ENCODE data around the gene LGI1.

LGI1 gene

DNA sequence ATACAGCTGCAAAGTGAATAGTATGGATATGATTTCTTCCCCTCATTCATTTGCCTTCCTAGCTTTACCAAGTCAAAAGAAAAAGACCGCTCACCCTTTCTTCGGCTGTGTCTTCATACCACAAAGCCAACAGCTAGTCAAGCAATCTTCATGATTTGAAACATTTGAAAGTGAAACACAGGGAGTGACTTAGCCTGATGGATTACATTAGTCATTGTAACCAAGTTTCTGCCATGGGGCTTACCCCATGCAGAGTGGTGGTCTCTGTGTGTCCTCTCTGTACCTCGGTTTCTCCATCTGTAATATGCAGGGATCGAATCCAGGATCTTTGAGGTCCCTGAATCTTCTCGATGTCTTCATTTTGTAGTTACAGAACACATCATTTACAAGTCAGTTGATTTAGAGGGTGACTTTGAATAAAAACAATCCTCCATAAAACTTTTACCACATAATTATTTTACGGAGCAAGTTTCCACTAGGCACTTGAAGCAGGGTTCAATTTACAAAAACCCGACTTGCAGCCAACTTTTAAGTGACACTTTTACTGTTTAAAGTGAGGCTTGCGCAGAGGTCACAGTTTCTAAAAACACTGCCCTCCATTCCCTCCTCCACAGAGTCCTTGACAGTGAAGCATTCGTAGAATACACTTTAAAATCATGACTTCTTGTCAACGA, 2.2 kb upstream of the LGI1 start:
- DNase-seq (ENCODE audit: low read depth): no peak

- no peak for DNase-seq (ENCODE audit: low read depth)
These were observed 1.6 kb upstream of the LGI1 start for GRCh38 chr10:93756118-93756517.

DNA sequence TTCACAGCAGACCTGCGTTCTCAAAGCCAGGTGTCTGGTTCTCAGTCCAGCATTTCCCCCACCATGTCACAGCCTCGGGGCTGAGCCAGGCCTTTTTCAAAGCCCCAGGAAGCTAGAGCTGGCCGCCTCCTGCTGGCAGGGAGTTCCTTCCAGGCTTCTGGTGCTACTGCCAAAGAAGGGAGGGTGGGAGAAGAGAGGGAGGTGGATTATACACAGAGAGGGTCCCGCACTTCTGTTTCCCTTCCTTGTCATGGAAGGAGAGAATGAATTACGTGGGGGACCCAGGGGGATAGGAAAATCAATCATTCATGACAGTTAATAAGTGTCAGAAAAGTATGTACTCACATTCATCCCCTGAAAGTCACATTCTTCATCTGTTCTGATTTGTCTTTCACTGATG, 600 bp upstream of the LGI1 start:
- no peak for DNase-seq (ENCODE audit: low read depth)

DNA sequence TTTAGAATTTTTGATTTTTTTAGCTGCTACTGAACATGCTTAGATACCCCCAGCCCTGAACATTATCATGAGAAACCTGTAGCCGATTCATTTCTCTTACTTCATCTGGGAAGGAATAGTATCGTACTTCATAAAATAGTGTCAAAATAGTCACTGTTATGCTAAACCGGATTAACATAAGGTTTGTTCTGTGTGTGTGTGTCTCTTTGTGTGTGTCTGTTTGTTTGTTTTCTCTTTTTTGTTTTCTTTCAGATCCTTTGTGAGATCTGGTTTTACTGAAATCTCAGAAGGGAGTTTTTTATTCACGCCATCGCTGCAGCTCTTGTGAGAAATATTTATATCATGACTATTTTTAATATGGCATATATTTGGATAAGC, 761 bp downstream of the LGI1 start:
- DNase-seq (ENCODE audit: low read depth): no peak

DNA sequence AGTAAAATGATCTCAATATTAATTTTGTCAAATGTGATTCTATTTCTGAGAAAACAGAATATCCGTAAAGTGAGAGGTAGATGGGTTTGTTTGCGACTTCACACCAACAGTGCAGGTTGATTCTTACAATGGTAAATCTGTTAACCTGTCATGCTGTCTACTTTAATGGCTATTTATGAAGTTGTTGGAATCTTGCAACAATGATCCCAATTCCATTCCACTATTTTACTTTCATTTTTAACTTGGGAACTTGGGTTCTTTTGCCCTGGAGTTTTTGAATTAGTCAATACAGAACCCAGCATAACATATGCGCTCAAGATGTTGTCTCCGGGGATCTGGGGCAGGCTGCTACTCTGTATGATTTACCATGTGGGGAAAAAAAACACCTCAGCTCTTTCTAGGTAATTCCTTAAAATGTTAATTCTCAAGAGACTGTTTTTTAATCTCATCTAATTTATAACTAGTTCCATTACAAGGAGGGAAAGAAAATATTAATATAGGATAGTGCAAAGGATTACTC, 1.2 kb downstream of the LGI1 start:
- DNase-seq (ENCODE audit: low read depth): no peak

DNA sequence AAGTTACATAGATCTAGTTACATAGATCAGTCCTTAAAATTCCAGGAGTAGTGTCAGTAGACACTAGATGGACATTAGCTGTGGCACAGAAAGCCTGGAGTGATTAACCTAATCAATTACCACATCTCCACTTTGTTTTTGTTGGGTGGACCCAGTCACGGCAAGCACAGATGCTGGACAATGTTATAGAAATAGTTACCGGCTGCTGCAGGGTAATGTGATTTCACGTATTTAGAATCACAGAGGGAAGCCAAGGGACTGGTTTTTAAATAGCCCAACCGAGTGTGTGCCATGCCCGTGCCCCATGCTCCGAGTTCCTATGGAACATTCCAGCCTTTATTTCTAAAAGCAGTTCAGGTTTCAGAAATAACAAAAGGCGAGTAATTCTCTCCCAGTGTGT, 2.8 kb downstream of the LGI1 start:
- DNase-seq (ENCODE audit: low read depth): no peak

DNA sequence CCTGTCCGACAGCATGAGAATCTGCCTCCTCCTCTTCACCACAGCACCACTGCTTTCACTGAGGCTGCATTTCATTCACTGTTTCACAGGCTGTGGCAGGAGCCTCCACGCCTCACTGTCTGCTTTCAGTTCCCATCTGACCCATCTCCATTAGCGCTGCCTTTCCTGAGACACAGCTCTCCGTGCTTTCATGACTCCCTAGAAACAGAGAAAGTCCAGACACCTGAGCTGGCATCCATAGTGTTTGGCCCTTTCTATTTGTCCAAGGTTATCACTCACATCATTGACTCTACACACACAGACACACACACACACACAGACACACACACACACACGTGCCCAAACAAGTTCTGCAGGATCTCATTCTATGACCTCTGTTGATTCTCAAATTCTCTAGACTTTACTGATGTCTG, 5.2 kb downstream of the LGI1 start:
- no peak for DNase-seq (ENCODE audit: low read depth)

DNA sequence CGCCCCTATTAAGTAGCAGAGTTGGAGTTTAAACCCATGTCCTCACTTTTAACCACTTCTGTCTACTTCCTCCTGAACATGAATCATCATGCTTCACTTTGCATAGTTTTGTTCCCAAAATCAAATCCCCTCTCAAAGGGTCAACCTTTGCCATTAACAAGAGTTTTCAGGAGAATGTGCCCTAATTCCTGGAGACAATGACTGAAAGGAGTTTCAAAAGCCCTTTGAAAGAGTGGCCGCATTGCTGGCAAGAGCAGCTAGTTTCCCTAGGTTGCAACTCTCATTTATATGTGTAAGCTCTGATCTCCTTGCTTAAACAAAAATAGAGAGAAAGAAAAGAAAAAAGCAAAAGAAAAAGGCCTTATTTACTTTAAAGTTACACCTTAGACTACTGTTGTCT, 9.2 kb downstream of the LGI1 start:
- DNase-seq (ENCODE audit: low read depth): no peak

GRCh38 chr10:93767724-93768399, 10.1 kb downstream of the LGI1 start:
- no peak for DNase-seq (ENCODE audit: low read depth)

DNA sequence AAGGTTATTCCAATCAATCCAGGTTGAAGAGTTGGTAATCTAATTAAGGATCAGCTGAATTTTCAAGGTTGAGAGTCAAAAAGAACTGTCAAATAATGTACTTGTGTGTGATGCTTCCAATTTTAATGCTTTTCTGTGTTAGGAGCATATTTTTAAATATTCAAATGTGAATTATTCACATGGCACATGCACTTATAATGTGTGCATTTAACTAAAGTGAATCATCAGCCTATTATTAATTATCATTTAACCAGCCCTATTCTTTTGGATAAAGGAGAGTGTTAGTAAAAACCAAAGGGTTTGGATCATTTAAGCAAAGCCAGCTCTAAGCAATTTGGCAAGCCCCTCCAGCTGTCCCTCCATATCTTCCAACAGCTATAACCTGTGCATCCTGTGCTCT, 11.2 kb downstream of the LGI1 start:
- no peak for DNase-seq (ENCODE audit: low read depth)

- no peak for DNase-seq (ENCODE audit: low read depth)
These were observed 13.6 kb downstream of the LGI1 start for GRCh38 chr10:93771354-93771753.

DNA sequence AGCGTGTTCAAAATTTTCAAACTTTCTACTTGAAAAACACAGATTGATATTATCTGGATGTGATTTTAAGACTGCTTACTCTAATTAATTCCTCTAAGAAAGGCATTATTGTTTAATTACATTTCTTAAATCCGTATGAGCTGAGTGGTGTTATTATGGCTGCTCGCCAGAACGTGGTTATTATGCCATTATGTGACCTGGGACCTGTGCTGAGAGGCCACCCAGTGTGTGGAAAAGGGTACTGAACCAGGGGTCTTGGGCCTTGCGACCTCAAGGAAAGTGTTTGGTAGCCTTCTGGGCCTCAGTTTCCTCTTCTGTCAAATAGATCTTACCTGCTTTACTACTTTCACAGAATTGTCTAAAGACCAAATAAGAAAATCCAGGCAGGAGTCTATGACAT, 15.4 kb downstream of the LGI1 start:
- DNase-seq (ENCODE audit: low read depth): no peak

- DNase-seq (ENCODE audit: low read depth): no peak
These were observed 16.0 kb downstream of the LGI1 start for GRCh38 chr10:93773705-93774104.

- no peak for DNase-seq (ENCODE audit: low read depth)
These were observed 17.6 kb downstream of the LGI1 start for GRCh38 chr10:93775356-93775755.

DNA sequence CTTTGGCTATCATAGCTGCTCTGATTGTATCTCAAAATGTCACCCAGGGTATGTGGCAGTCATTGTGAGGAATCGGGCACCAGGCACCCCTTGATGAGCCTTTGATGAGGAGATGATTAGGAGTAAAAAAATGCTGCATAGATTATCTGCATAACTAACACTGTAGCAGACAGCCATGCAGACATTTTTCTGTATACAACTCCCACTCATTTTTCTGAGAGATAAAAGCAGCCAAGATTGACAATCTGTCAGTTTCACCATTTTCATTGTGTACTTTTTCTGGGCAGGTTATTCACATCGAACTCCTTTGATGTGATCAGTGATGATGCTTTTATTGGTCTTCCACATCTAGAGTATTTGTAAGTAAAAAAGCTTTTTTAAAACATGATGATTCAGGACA, 19.4 kb downstream of the LGI1 start:
- no peak for DNase-seq (ENCODE audit: low read depth)

GRCh38 chr10:93784059-93784458, 26.3 kb downstream of the LGI1 start:
- DNase-seq (ENCODE audit: low read depth): no peak

- no peak for DNase-seq (ENCODE audit: low read depth)
These were observed 30.9 kb downstream of the LGI1 start for GRCh38 chr10:93788413-93789208.

- DNase-seq (ENCODE audit: low read depth): no peak
These were observed 32.7 kb downstream of the LGI1 start for GRCh38 chr10:93790439-93790838.

DNA sequence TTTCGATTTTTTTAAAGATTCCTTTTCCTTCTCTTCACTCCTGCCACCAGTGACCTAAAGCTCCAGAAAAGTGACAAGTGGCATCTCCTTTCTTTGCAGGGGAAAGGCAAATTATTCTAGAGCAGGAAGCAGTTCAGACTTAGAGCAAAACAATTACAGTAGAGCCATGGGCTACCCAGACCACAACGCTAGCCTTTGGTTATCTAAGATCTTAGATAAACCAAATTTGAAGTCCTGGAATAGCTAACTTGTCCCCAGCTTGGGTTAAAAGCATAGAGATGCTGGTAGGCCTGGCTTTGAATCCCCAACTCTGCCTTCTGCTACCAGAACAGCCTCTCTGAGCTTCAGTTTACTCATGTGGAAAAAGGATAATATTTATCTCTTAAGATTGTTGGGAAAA, 38.4 kb downstream of the LGI1 start:
- DNase-seq (ENCODE audit: low read depth): no peak

DNA sequence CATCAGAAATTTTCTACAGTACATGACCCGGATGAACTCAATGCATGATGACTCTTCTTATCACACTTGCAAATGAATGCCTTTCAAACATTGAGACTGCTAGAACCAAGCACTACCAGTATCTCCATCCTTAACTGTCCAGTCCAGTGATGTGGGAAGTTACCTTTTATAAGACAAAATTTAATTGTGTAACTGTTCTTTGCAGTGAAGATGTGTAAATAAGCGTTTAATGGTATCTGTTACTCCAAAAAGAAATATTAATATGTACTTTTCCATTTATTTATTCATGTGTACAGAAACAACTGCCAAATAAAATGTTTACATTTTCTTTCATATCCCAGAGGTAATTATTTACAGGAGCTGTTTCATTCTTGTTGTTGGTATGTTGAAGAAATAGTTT, 40.1 kb downstream of the LGI1 start:
- DNase-seq (ENCODE audit: low read depth): no peak

DNA sequence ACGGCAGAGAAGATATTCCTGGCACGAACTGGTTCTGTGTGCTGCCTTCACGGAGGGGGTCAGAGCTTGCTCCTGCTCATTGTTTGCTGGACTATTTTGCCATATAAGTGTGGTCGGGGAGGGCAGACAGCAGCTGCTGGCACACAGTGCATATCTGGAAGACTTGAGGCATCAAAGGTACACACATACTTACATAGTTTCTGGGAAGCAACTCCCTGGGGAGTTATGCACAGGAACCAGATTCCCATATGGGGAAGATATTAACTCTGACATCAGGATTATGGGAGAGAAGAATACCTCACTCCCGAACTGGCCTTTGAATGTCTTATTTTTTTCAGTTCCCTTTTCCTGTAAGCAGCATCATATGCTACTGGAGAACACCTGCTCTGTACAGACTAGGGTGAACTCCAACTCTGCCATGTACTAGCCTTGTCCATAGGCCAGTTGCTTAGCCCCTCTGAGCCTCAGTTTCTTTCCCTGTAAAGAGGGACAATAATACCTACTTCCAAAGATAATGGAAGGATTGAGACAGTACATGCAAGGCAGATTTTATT, 41.5 kb downstream of the LGI1 start:
- DNase-seq (ENCODE audit: low read depth): no peak

DNA sequence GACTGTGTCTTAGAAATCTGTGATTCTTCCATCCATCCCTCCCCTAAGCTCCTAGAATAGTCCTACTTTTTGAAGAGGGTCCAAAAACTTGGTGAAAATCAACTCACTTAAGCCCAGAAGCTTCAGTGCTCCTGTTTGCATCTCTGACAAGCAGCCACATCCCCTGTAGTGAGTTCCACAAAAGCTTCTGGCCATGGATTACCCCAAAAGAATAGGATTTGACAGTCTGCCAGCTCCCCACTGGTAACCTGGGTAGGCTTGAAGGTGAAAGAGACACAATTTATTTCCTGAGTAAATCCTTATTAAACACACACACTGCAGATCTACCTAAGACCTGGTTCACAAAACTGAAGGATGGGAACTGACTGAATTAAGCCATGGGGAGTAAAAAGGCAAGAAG, 46.5 kb downstream of the LGI1 start:
- DNase-seq (ENCODE audit: low read depth): no peak

DNA sequence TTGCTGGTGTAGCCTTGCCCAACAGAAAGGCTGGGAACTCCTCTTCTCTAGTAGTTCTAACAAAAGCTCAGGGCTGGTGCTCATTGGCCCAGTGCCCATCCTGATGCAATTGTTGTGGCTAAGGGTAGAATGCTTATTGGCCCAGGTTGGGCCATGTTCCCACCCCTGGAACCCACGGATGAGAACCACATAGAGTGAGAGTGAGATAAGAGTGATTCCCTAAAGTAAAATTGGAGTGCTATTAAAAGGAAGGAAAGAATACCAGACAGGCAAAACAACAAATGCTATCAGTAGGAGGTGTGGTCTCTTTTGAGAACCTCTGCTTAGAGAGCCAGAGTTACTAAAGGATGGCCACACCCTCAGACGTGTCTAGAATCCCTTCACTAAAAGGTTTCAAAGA, 49.2 kb downstream of the LGI1 start:
- DNase-seq (ENCODE audit: low read depth): no peak
